HUES48 (cell line): ENCODE measurements around the gene RAB36.
"Not testable (repeated sequence)": the region's sequence is repeated elsewhere in the genome, so short reads cannot be mapped to it uniquely, and the experiment has no call there.

ENCODE experiments used
- H3K27ac ChIP-seq: one replicate; pipeline ENCODE4 v1.7.0; 2013; ENCODE audit warnings: low read depth, low read length, inconsistent platforms
- H3K27me3 ChIP-seq: 2 replicates; pipeline ENCODE4 v1.6.1; 2013; ENCODE audit warnings: mild to moderate bottlenecking, low read length; ENCODE audit not compliant: control insufficient read depth, insufficient read depth
- H3K36me3 ChIP-seq: 2 replicates; pipeline ENCODE4 v1.6.1; 2013; ENCODE audit warnings: low read length; ENCODE audit not compliant: control insufficient read depth, insufficient read depth
- H3K4me1 ChIP-seq: 2 replicates; pipeline ENCODE4 v1.6.1; 2013; ENCODE audit warnings: mild to moderate bottlenecking, low read length; ENCODE audit not compliant: control insufficient read depth, insufficient read depth
- H3K4me3 ChIP-seq: 2 replicates; pipeline ENCODE4 v1.5.1; 2013; ENCODE audit warnings: mild to moderate bottlenecking, low read depth, low read length
- H3K9ac ChIP-seq: 2 replicates; pipeline ENCODE4 v1.6.1; 2013; ENCODE audit warnings: mild to moderate bottlenecking, low read depth, low read length, moderate library complexity
- H3K9me3 ChIP-seq: 2 replicates; pipeline ENCODE4 v1.6.1; 2013; ENCODE audit warnings: low read length; ENCODE audit not compliant: control insufficient read depth, insufficient read depth

The RAB36 gene

GRCh38 chr22:23130697-23131096 is 14.6 kb upstream of the RAB36 start:
- no peaks in the 10 kb centered on the region for H3K36me3 ChIP-seq
- no peak overlapping the region for H3K4me3 ChIP-seq
- H3K9ac ChIP-seq = no peak overlapping the region
- H3K9me3 ChIP-seq = no peaks in the 10 kb centered on the region
- no peaks in the 10 kb centered on the region for H3K27me3 ChIP-seq
- H3K4me1 ChIP-seq = no peaks in the 10 kb centered on the region; the same call in 1 of the 2 replicates
- no peak overlapping the region for H3K27ac ChIP-seq

- Histone ChIP-seq H3K9me3 (no peaks in the 10 kb centered on the region), H3K36me3 (no peaks in the 10 kb centered on the region), H3K9ac (no peak overlapping the region), H3K4me3 (no peak overlapping the region), H3K27me3 (no peaks in the 10 kb centered on the region), H3K4me1 (no peaks in the 10 kb centered on the region; the same call in none of the 2 replicates), H3K27ac (no peak overlapping the region)
These were observed 13.3 kb upstream of the RAB36 start for GRCh38 chr22:23131931-23132330.

GRCh38 chr22:23132376-23133091 is 12.7 kb upstream of the RAB36 start:
- H3K36me3 ChIP-seq = no peaks in the 10 kb centered on the region
- no peaks in the 10 kb centered on the region; the same call in none of the 2 replicates for H3K4me1 ChIP-seq
- H3K9ac ChIP-seq = no peak overlapping the region
- no peaks in the 10 kb centered on the region for H3K27me3 ChIP-seq
- no peaks in the 10 kb centered on the region for H3K9me3 ChIP-seq
- H3K27ac ChIP-seq = no peak overlapping the region
- H3K4me3 ChIP-seq = no peak overlapping the region

GRCh38 chr22:23133922-23134321 is 11.4 kb upstream of the RAB36 start:
- H3K4me1 ChIP-seq = no peaks in the 10 kb centered on the region; the same call in none of the 2 replicates
- no peak overlapping the region for H3K9ac ChIP-seq
- no peaks in the 10 kb centered on the region for H3K36me3 ChIP-seq
- no peak overlapping the region for H3K4me3 ChIP-seq
- H3K27me3 ChIP-seq = no peaks in the 10 kb centered on the region; the same call in 1 of the 2 replicates
- no peaks in the 10 kb centered on the region for H3K9me3 ChIP-seq
- no peak overlapping the region for H3K27ac ChIP-seq

- not testable (repeated sequence) for H3K27me3 ChIP-seq, H3K9me3 ChIP-seq, H3K4me3 ChIP-seq, H3K9ac ChIP-seq, H3K4me1 ChIP-seq, H3K36me3 ChIP-seq, H3K27ac ChIP-seq
These were observed 8.3 kb upstream of the RAB36 start for GRCh38 chr22:23136991-23137390.

- Histone ChIP-seq H3K27me3 (peaks cover 3% of the 10 kb centered on the region; the same call in 1 of the 2 replicates), H3K27ac (no peak overlapping the region), H3K9ac (no peak overlapping the region), H3K36me3 (no peaks in the 10 kb centered on the region), H3K4me3 (no peak overlapping the region), H3K4me1 (peaks cover 7% of the 10 kb centered on the region), H3K9me3 (no peaks in the 10 kb centered on the region)
These were observed 7.8 kb upstream of the RAB36 start for GRCh38 chr22:23137468-23137867.

GRCh38 chr22:23137905-23138561 is 7.2 kb upstream of the RAB36 start:
- no peaks in the 10 kb centered on the region for H3K9me3 ChIP-seq
- H3K36me3 ChIP-seq = no peaks in the 10 kb centered on the region
- H3K4me1 ChIP-seq = peaks cover 7% of the 10 kb centered on the region
- peaks cover 3% of the 10 kb centered on the region; the same call in 1 of the 2 replicates for H3K27me3 ChIP-seq
- H3K4me3 ChIP-seq = no peak overlapping the region
- no peak overlapping the region for H3K9ac ChIP-seq
- no peak overlapping the region for H3K27ac ChIP-seq

- Histone ChIP-seq H3K27me3 (peaks cover 7% of the 10 kb centered on the region; the same call in 1 of the 2 replicates), H3K36me3 (no peaks in the 10 kb centered on the region), H3K9me3 (no peaks in the 10 kb centered on the region), H3K9ac (no peak overlapping the region), H3K27ac (no peak overlapping the region), H3K4me1 (peaks cover 7% of the 10 kb centered on the region), H3K4me3 (no peak overlapping the region)
These were observed 6.5 kb upstream of the RAB36 start for GRCh38 chr22:23138584-23139435.

- H3K4me3 ChIP-seq = no peak overlapping the region
- no peaks in the 10 kb centered on the region for H3K9me3 ChIP-seq
- no peaks in the 10 kb centered on the region for H3K36me3 ChIP-seq
- peaks cover 7% of the 10 kb centered on the region; the same call in 1 of the 2 replicates for H3K27me3 ChIP-seq
- H3K9ac ChIP-seq = no peak overlapping the region
- no peak overlapping the region for H3K27ac ChIP-seq
- peaks cover 7% of the 10 kb centered on the region for H3K4me1 ChIP-seq
These were observed 4.9 kb upstream of the RAB36 start for GRCh38 chr22:23140385-23140784.

GRCh38 chr22:23142546-23143105 is 2.7 kb upstream of the RAB36 start:
- H3K36me3 ChIP-seq = no peaks in the 10 kb centered on the region
- H3K4me1 ChIP-seq = peaks cover 7% of the 10 kb centered on the region
- no peak overlapping the region for H3K27ac ChIP-seq
- no peak overlapping the region for H3K9ac ChIP-seq
- peaks cover 12% of the 10 kb centered on the region for H3K27me3 ChIP-seq
- no peaks in the 10 kb centered on the region for H3K9me3 ChIP-seq
- no peak overlapping the region for H3K4me3 ChIP-seq
